Rectal smooth muscle tissue (tissue), 1 donor: ENCODE results near the gene ARRDC4.
A peak's percentile ranks its signal among the peaks of the same experiment; 100 is the strongest.

Experiments
- H3K27ac ChIP-seq: one replicate; pipeline ENCODE4 v1.7.0; 2013; ENCODE audit warnings: low read depth, low read length, inconsistent platforms
- H3K27me3 ChIP-seq: one replicate; pipeline ENCODE4 v1.7.0; 2013; ENCODE audit warnings: low read length; ENCODE audit not compliant: control insufficient read depth, insufficient read depth
- H3K36me3 ChIP-seq: one replicate; pipeline ENCODE4 v1.7.0; 2013; ENCODE audit warnings: low read length; ENCODE audit not compliant: control insufficient read depth, insufficient read depth
- H3K4me1 ChIP-seq: one replicate; pipeline ENCODE4 v1.7.0; 2013; ENCODE audit warnings: low read length; ENCODE audit not compliant: control insufficient read depth, insufficient read depth
- H3K4me3 ChIP-seq: one replicate; pipeline ENCODE4 v1.7.0; 2013; ENCODE audit warnings: low read length
- H3K9ac ChIP-seq: one replicate; pipeline ENCODE4 v1.7.0; 2013; ENCODE audit warnings: low read length

Gene ARRDC4

GRCh38 chr15:98003996-98004395, 43.5 kb downstream of the ARRDC4 start:
- no peak overlapping the region for H3K9ac ChIP-seq
- peak overlapping the region; percentile 63 for H3K27ac ChIP-seq
- H3K27me3 ChIP-seq, result no peaks in the 10 kb centered on the region

GRCh38 chr15:98005659-98006058, 45.2 kb downstream of the ARRDC4 start:
- no peaks in the 10 kb centered on the region for H3K27me3 ChIP-seq
- H3K27ac ChIP-seq, result peak overlapping the region; percentile 55
- no peak overlapping the region for H3K9ac ChIP-seq
- no peak overlapping the region for H3K4me3 ChIP-seq
- no peaks in the 10 kb centered on the region for H3K36me3 ChIP-seq
- peaks cover 27% of the 10 kb centered on the region for H3K4me1 ChIP-seq

More at GRCh38 chr15:98003996-98004395, 43.5 kb downstream of the ARRDC4 start:
- Histone ChIP-seq H3K36me3 (no peaks in the 10 kb centered on the region), H3K4me1 (peaks cover 27% of the 10 kb centered on the region), H3K4me3 (no peak overlapping the region)

GRCh38 chr15:98009169-98009568, 48.7 kb downstream of the ARRDC4 start:
- H3K27me3 ChIP-seq, result no peaks in the 10 kb centered on the region
- no peak overlapping the region for H3K9ac ChIP-seq
- H3K4me1 ChIP-seq, result peaks cover 15% of the 10 kb centered on the region
- no peaks in the 10 kb centered on the region for H3K36me3 ChIP-seq
- H3K27ac ChIP-seq, result peak overlapping the region; percentile 58
- H3K4me3 ChIP-seq, result no peak overlapping the region

GRCh38 chr15:98009971-98010370, 49.5 kb downstream of the ARRDC4 start:
- H3K27ac ChIP-seq, result peak overlapping the region; percentile 58
- H3K4me1 ChIP-seq, result peaks cover 7% of the 10 kb centered on the region

GRCh38 chr15:98012354-98012753, 51.9 kb downstream of the ARRDC4 start:
- H3K4me1 ChIP-seq, result peaks cover 2% of the 10 kb centered on the region
- H3K4me3 ChIP-seq, result peak overlapping the region; percentile 51
- H3K36me3 ChIP-seq, result no peaks in the 10 kb centered on the region
- H3K27me3 ChIP-seq, result no peaks in the 10 kb centered on the region
- peak overlapping the region; percentile 80 for H3K27ac ChIP-seq
- no peak overlapping the region for H3K9ac ChIP-seq

More at GRCh38 chr15:98009971-98010370, 49.5 kb downstream of the ARRDC4 start:
- Histone ChIP-seq H3K4me3 (no peak overlapping the region), H3K36me3 (no peaks in the 10 kb centered on the region), H3K9ac (no peak overlapping the region), H3K27me3 (no peaks in the 10 kb centered on the region)

- peaks cover 8% of the 10 kb centered on the region for H3K4me1 ChIP-seq
- no peak overlapping the region for H3K9ac ChIP-seq
- H3K27ac ChIP-seq, result peak overlapping the region; percentile 75
- no peaks in the 10 kb centered on the region for H3K27me3 ChIP-seq
- no peaks in the 10 kb centered on the region for H3K36me3 ChIP-seq
- H3K4me3 ChIP-seq, result no peak overlapping the region
Observed at GRCh38 chr15:98013631-98014030, 53.1 kb downstream of the ARRDC4 start.

- Histone ChIP-seq H3K9ac (peak overlapping the region; percentile 18), H3K27ac (peak overlapping the region; percentile 95), H3K27me3 (no peaks in the 10 kb centered on the region), H3K36me3 (no peaks in the 10 kb centered on the region), H3K4me1 (peaks cover 14% of the 10 kb centered on the region), H3K4me3 (peak overlapping the region; percentile 62)
Observed at GRCh38 chr15:98017150-98017964, 56.9 kb downstream of the ARRDC4 start.

- H3K36me3 ChIP-seq, result no peaks in the 10 kb centered on the region
- no peak overlapping the region for H3K9ac ChIP-seq
- no peaks in the 10 kb centered on the region for H3K27me3 ChIP-seq
- peak overlapping the region; percentile 95 for H3K27ac ChIP-seq
- H3K4me3 ChIP-seq, result no peak overlapping the region
- peaks cover 16% of the 10 kb centered on the region for H3K4me1 ChIP-seq
Observed at GRCh38 chr15:98018761-98019351, 58.4 kb downstream of the ARRDC4 start.
